Brain microvascular endothelial cell (primary cell): Measurements from ENCODE around the gene TM9SF2.
A peak's percentile ranks its signal among the peaks of the same experiment; 100 is the strongest.
"Not testable (repeated sequence)": the region's sequence is repeated elsewhere in the genome, so short reads cannot be mapped to it uniquely, and the experiment has no call there.

ENCODE experiments used
- DNase-seq: peaks from one replicate; pipeline ENCODE4 v3.0.0-alpha.2; 2020
- H3K27ac ChIP-seq: fragments of 250-450 bp; sonication (Bioruptor Pico); 2 replicates; pipeline ENCODE4 v1.5.1; 2020; ENCODE audit warnings: mild to moderate bottlenecking, moderate library complexity
- H3K27me3 ChIP-seq: fragments of 250-450 bp; sonication (Bioruptor Pico); replicated peaks from 2 replicates; pipeline ENCODE4 v1.5.1; 2020; ENCODE audit warnings: mild to moderate bottlenecking
- H3K36me3 ChIP-seq: fragments of 250-450 bp; sonication (Bioruptor Pico); replicated peaks from 2 replicates; pipeline ENCODE4 v1.5.1; 2020; ENCODE audit warnings: mild to moderate bottlenecking
- H3K4me3 ChIP-seq: 2 replicates; pipeline ENCODE4 v1.5.1; 2011; ENCODE audit warnings: low read depth, mild to moderate bottlenecking, control low read depth, low read length, moderate library complexity
- CTCF ChIP-seq: IDR thresholded peaks from 2 replicates; pipeline ENCODE4 v1.5.1; 2011; ENCODE audit warnings: low read depth, mild to moderate bottlenecking, moderate library complexity, low read length, control low read depth, inconsistent platforms; ENCODE audit errors: missing control alignments
- in situ Hi-C: cut with HindIII; loops from 2 replicates; pipeline ENCODE4 v1.10.0; 2017; ENCODE audit warnings: low sequenced_read_pairs, low pct_ligation_motif_present

Gene TM9SF2

GRCh38 chr13:99501184-99501847 lies at the start of gene TM9SF2:
TSS of gene TM9SF2 (plus strand) at chr13:99501472. CDS start at chr13:99501607, 135 bp downstream.
- TF ChIP-seq CTCF, result no peak
- peak within 1 kb of the TSS; percentile 95 for H3K4me3 ChIP-seq
- H3K36me3 ChIP-seq, result no peaks in the 10 kb centered on the region
- peak within 1 kb of the TSS; percentile 44 for H3K27ac ChIP-seq
- DNase-seq, result peak; percentile 97
- no peaks in the 10 kb centered on the region for H3K27me3 ChIP-seq
- in situ Hi-C loops, result no loop called here

- no peak for DNase-seq
- in situ Hi-C loops, result no loop called here
- no peak for TF ChIP-seq CTCF
- H3K36me3 ChIP-seq, result no peaks in the 10 kb centered on the region
- no peak overlapping the region for H3K4me3 ChIP-seq
- no peak overlapping the region for H3K27ac ChIP-seq
- no peaks in the 10 kb centered on the region for H3K27me3 ChIP-seq
Observed at GRCh38 chr13:99454518-99455183, 46.6 kb upstream of the TM9SF2 start.

- H3K36me3 ChIP-seq, result no peaks in the 10 kb centered on the region
- in situ Hi-C loops, result no loop called here
- no peak for TF ChIP-seq CTCF
- H3K4me3 ChIP-seq, result no peak overlapping the region
- no peaks in the 10 kb centered on the region for H3K27me3 ChIP-seq
- DNase-seq, result no peak
- no peak overlapping the region for H3K27ac ChIP-seq
Observed at GRCh38 chr13:99459099-99459850, 42.0 kb upstream of the TM9SF2 start.

- not testable (repeated sequence) for H3K4me3 ChIP-seq
Observed at GRCh38 chr13:99460802-99461201, 40.5 kb upstream of the TM9SF2 start.

GRCh38 chr13:99463646-99464397 lies 37.5 kb upstream of the TM9SF2 start:
- H3K27me3 ChIP-seq, result no peaks in the 10 kb centered on the region
- no peak for DNase-seq
- no peak overlapping the region for H3K4me3 ChIP-seq
- TF ChIP-seq CTCF, result no peak
- H3K27ac ChIP-seq, result no peak overlapping the region
- H3K36me3 ChIP-seq, result no peaks in the 10 kb centered on the region
- in situ Hi-C loops, result no loop called here

More at GRCh38 chr13:99460802-99461201, 40.5 kb upstream of the TM9SF2 start:
- H3K27me3 ChIP-seq, H3K36me3 ChIP-seq, in situ Hi-C loops, H3K27ac ChIP-seq, DNase-seq: not testable (repeated sequence)
